IPS-15b (cell line): Measurements from ENCODE around the gene GRK6.

Experiments used
- H3K27me3 ChIP-seq: one replicate; pipeline ENCODE4 v1.6.1; 2013; ENCODE audit warnings: low read length; ENCODE audit not compliant: control insufficient read depth, insufficient read depth
- H3K36me3 ChIP-seq: one replicate; pipeline ENCODE4 v1.6.1; 2013; ENCODE audit warnings: low read length; ENCODE audit not compliant: control insufficient read depth, insufficient read depth
- H3K4me1 ChIP-seq: one replicate; pipeline ENCODE4 v1.6.1; 2013; ENCODE audit warnings: mild to moderate bottlenecking, low read length; ENCODE audit not compliant: control insufficient read depth, insufficient read depth
- H3K4me3 ChIP-seq: one replicate; pipeline ENCODE4 v1.5.1; 2013; ENCODE audit warnings: low read depth, low read length
- H3K9ac ChIP-seq: one replicate; pipeline ENCODE4 v1.6.1; 2013; ENCODE audit warnings: low read depth, mild to moderate bottlenecking, low read length
- H3K9me3 ChIP-seq: one replicate; pipeline ENCODE4 v1.6.1; 2013; ENCODE audit warnings: mild to moderate bottlenecking, low read length; ENCODE audit not compliant: control insufficient read depth, insufficient read depth

The GRK6 gene

DNA sequence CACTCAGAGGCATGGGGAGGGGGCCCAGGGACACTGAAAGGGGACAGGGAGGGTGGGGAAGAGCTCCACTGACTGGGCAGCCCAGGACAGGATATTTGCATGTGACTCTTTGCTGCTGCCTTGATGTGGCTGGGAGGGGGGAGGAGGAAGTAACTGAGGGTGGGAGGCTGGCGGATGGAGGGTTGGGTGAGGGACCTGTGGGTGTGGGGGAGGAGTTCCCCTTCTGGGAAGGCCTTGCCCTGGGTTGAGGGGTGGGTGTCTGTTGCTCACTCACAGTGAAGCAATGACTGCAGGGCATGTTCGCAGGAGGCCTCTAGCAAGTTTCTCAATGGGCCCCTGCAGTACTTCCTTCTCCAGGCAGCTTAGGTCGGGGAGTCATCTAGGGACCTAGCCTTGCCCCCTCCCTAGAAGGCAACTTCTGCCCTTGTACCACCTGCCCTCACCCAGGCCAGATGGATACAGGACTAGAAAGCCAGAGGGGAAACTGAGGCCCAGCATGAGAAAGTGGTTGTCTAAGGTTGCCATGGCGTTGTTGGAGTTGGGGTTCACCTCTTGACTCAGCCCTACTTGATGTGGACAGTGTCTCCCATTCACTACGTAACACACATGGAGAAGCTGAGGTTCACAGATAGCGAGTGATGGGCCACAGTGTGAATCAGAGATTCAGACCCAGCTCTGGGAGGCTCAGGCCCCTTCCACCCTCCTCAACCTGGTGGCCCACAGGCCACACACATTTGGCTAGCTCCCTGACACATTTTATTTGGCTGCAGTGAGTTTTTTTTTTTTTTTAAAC lies 3.0 kb downstream of the GRK6 start:
- Histone ChIP-seq H3K36me3 (peaks cover 46% of the 10 kb centered on the region), H3K9me3 (no peaks in the 10 kb centered on the region), H3K9ac (no peak overlapping the region), H3K4me1 (peaks cover 19% of the 10 kb centered on the region), H3K27me3 (no peaks in the 10 kb centered on the region), H3K4me3 (no peak overlapping the region)

DNA sequence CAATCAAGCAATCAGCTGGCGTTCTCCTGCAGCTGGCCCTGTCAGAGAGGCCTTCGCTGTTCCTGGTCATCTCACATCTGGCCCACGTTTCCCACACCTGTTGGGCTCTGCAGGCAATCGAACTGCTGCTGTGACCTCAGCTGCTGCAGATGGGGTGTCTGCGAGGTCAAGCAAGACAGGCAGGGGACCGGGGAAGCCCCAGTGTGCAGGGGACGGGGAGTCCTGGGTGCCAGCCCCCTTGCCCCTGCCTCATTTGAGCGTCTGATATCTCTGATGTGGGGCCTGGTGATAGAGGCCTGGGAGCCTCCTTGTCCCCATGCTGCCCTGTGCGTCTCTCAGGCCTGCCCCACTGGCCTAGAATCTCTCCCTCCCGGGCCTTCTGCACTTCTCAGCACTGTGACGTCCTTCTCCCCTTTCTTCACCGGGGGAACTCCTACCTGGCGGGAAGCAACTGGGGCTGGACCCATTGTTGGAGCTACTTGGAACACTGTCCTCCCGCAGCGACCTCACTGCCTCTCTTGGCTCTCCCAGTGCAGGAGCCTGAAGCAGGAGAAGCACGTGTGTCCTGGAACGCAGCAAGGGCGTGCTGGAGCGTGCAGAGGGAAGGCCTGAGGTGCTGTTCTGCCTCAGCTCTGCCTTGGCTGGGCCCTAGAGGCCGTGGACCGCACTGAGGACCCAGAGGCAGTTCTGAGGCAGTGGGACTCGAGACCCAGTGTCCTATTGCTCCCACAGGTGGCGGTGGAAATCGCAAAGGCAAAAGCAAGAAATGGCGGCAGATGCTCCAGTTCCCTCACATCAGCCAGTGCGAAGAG lies 3.9 kb downstream of the GRK6 start:
- H3K9me3 ChIP-seq: no peaks in the 10 kb centered on the region
- H3K4me3 ChIP-seq: no peak overlapping the region
- H3K36me3 ChIP-seq: peaks cover 56% of the 10 kb centered on the region
- H3K4me1 ChIP-seq: peaks cover 17% of the 10 kb centered on the region
- H3K27me3 ChIP-seq: no peaks in the 10 kb centered on the region
- no peak overlapping the region for H3K9ac ChIP-seq

DNA sequence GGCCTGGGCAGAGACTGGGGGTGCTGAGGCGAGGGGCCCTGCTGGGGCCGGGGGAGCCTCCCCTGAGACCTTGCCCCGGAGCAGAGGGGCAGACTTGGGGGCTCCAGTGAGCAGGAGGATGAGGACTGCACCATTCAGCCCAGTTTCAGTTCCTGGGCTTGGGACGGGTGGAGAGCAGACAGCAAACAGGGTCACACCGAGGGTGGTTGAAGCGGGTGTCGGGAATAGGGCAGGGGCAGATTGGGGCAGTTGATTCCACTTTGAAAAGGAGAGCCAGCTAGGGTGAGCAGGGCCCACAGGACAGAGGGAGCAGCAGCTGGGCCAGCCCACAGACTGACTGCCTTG lies 4.5 kb downstream of the GRK6 start:
- Histone ChIP-seq H3K36me3 (peaks cover 61% of the 10 kb centered on the region), H3K9ac (no peak overlapping the region), H3K9me3 (no peaks in the 10 kb centered on the region), H3K4me1 (peaks cover 13% of the 10 kb centered on the region), H3K4me3 (no peak overlapping the region), H3K27me3 (no peaks in the 10 kb centered on the region)

- Histone ChIP-seq H3K4me3 (no peak overlapping the region), H3K27me3 (no peaks in the 10 kb centered on the region), H3K9ac (no peak overlapping the region), H3K9me3 (no peaks in the 10 kb centered on the region), H3K36me3 (peaks cover 67% of the 10 kb centered on the region), H3K4me1 (peaks cover 13% of the 10 kb centered on the region)
Measured at GRCh38 chr5:177431317-177432142, 5.1 kb downstream of the GRK6 start.

DNA sequence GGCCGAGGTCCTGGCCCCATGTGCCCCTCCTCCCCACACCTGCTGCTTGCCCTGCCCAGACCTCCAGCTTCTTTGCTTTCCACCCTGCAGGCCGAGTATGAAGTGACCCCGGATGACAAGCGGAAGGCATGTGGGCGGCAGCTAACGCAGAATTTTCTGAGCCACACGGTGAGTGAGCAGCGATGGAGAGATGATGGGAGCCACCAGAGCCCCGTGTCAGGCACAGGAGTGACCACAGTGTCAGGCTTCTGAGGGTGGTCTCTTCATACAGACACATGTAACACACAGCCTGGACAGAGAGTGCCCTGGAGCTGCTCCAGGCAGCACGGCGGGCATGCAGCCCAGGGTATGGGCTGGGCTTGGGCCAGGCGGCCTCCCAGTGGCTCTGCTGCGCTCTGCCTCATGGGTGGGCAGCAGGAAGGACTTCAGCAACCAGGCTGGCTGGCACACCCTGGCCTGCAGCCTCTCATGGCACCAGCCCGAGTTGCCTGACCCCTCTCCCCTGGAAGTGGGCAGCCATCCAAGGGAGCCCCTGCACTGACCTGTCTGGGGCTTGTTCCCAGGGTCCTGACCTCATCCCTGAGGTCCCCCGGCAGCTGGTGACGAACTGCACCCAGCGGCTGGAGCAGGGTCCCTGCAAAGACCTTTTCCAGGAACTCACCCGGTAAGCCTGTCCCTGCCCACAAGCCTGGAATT lies 5.8 kb downstream of the GRK6 start:
- Histone ChIP-seq H3K36me3 (peaks cover 72% of the 10 kb centered on the region), H3K4me1 (peaks cover 12% of the 10 kb centered on the region), H3K9ac (no peak overlapping the region), H3K4me3 (no peak overlapping the region), H3K9me3 (no peaks in the 10 kb centered on the region), H3K27me3 (no peaks in the 10 kb centered on the region)

GRCh38 chr5:177432839-177433657 lies 6.6 kb downstream of the GRK6 start:
- Histone ChIP-seq H3K4me1 (peaks cover 6% of the 10 kb centered on the region), H3K9me3 (no peaks in the 10 kb centered on the region), H3K27me3 (no peaks in the 10 kb centered on the region), H3K9ac (no peak overlapping the region), H3K36me3 (peaks cover 78% of the 10 kb centered on the region), H3K4me3 (no peak overlapping the region)

DNA sequence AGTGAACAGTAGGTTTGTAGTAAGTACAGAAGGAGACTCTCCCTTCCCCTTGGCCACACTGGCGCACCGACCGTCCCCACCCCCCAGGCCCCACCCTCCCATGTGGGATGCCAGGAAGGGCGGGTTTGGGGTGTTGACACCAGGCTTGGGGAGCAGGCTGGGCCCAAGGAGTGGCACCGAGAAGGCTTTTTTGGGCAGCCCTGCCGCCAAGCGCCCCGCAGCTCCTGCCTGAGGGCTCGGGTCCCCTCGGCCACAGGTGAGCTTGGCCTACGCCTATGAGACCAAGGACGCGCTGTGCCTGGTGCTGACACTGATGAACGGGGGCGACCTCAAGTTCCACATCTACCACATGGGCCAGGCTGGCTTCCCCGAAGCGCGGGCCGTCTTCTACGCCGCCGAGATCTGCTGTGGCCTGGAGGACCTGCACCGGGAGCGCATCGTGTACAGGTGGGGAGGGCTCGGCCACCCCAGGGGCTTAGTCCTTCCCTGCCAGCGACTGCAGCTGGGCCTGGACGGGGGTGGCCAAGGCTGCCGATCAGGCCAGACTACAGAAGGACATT lies 7.3 kb downstream of the GRK6 start:
- Histone ChIP-seq H3K9ac (no peak overlapping the region), H3K36me3 (peaks cover 83% of the 10 kb centered on the region), H3K4me3 (no peak overlapping the region), H3K27me3 (no peaks in the 10 kb centered on the region), H3K9me3 (no peaks in the 10 kb centered on the region), H3K4me1 (peaks cover 6% of the 10 kb centered on the region)

GRCh38 chr5:177434437-177434836 lies 8.0 kb downstream of the GRK6 start:
- H3K27me3 ChIP-seq: no peaks in the 10 kb centered on the region
- no peak overlapping the region for H3K4me3 ChIP-seq
- H3K4me1 ChIP-seq: peaks cover 3% of the 10 kb centered on the region
- H3K9ac ChIP-seq: no peak overlapping the region
- peaks cover 83% of the 10 kb centered on the region for H3K36me3 ChIP-seq
- no peaks in the 10 kb centered on the region for H3K9me3 ChIP-seq

DNA sequence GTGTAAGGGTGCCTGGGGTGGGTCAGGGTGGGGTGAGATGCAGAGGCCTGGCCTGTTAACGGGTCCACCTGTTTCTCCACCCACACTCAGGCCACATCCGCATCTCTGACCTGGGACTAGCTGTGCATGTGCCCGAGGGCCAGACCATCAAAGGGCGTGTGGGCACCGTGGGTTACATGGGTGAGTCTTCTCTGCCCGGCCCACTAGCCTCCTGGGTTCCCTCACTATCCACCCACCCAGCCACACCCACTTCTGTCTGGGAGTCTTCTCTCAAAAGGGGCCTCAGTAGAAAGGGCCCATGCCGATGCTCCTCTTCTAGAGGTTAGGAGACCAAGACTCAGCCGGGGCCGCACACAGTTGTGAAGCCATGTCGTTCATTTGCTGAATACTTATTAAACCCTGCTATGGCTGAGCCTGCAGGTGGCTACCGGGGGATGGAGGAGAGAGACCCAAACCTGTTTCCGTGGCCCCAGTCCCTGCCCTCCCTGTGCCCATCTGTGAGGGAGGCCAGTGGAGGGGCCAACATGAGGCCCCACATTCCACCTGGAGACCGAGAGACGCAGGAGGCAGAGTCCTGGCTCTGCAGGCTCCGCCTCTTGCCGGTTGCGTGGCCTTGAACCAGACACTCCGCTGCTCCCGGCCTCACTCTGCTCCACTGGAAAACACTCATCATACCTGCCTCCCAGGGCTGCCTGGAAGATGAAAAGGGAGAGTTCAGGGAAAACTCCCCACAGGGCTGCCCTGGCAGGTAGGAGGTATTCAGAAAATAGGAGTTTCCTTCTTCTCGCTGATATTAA lies 8.7 kb downstream of the GRK6 start:
- Histone ChIP-seq H3K9me3 (no peaks in the 10 kb centered on the region), H3K9ac (no peak overlapping the region), H3K27me3 (no peaks in the 10 kb centered on the region), H3K36me3 (peaks cover 81% of the 10 kb centered on the region), H3K4me1 (peaks cover 4% of the 10 kb centered on the region), H3K4me3 (no peak overlapping the region)
